Skeletal muscle satellite cell (primary cell): ENCODE results near the gene TMEM98.
"Not testable (repeated sequence)": the region's sequence is repeated elsewhere in the genome, so short reads cannot be mapped to it uniquely, and the experiment has no call there.

ENCODE experiments used
- H3K27me3 ChIP-seq: 2 replicates; pipeline ENCODE4 v1.7.0; 2013; ENCODE audit warnings: low read length; ENCODE audit not compliant: control insufficient read depth, insufficient read depth
- H3K36me3 ChIP-seq: 2 replicates; pipeline ENCODE4 v1.7.0; 2013; ENCODE audit warnings: mild to moderate bottlenecking, control low read depth, low read length; ENCODE audit not compliant: insufficient read depth
- H3K4me1 ChIP-seq: 2 replicates; pipeline ENCODE4 v1.7.0; 2013; ENCODE audit warnings: low read length; ENCODE audit not compliant: control insufficient read depth, insufficient read depth
- H3K4me2 ChIP-seq: 2 replicates; pipeline ENCODE4 v1.7.0; 2013; ENCODE audit warnings: mild to moderate bottlenecking, low read length
- H3K4me3 ChIP-seq: 2 replicates; pipeline ENCODE4 v1.7.0; 2013; ENCODE audit warnings: low read length
- H3K9ac ChIP-seq: 2 replicates; pipeline ENCODE4 v1.7.0; 2013; ENCODE audit warnings: mild to moderate bottlenecking, low read depth, low read length, moderate library complexity
- H3K9me3 ChIP-seq: replicated peaks from 2 replicates; pipeline ENCODE4 v1.7.0; 2013; ENCODE audit warnings: mild to moderate bottlenecking, control low read depth, low read length

The TMEM98 gene

DNA sequence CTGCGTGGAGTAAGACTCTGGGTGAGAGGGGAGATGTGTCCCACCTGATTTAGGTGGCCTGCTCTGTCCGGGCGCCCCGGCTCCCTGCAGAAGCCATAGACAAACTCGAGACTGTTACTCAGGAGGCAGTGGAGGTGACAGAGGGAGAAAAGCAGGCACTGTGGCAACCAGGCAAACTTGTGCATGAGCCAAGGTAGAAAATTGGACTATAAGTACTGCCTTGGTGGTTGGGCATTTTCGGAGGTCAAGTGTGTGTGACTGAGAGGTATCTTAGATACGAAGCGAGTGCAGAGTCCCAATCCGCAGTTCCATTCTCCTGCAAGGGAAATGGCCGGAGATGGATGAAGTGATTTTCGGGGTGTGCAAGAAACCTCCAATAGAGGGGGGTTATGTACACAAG, 36.6 kb downstream of the TMEM98 start:
- H3K4me3 ChIP-seq, result no peak overlapping the region

DNA sequence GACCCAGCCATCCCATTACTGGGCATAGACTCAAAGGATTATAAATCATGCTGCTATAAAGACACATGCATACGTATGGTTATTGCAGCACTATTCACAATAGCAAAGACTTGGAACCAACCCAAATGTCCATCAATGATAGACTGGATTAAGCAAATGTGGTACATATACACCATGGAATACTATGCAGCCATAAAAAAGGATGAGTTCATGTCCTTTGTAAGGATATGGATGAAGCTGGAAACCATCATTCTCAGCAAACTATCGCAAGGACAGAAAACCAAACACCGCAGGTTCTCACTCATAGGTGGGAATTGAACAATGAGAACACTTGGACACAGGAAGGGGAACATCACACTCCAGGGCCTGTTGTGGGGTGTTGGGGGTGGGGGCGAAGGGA, 41.3 kb downstream of the TMEM98 start:
- H3K36me3 ChIP-seq, H3K4me3 ChIP-seq: not testable (repeated sequence)

More for the DNA sequence above, 36.6 kb downstream of the TMEM98 start:
- H3K9ac ChIP-seq, result no peak overlapping the region
- no peaks in the 10 kb centered on the region for H3K27me3 ChIP-seq
- peaks cover 1% of the 10 kb centered on the region for H3K4me1 ChIP-seq
- H3K36me3 ChIP-seq, result no peaks in the 10 kb centered on the region
- H3K4me2 ChIP-seq, result no peak overlapping the region
- no peaks in the 10 kb centered on the region for H3K9me3 ChIP-seq

GRCh38 chr17:32970281-32970680, 42.3 kb downstream of the TMEM98 start:
- peaks cover 14% of the 10 kb centered on the region for H3K4me1 ChIP-seq
- no peak overlapping the region for H3K4me2 ChIP-seq
- no peaks in the 10 kb centered on the region for H3K36me3 ChIP-seq
- no peaks in the 10 kb centered on the region for H3K9me3 ChIP-seq
- H3K27me3 ChIP-seq, result no peaks in the 10 kb centered on the region
- H3K9ac ChIP-seq, result no peak overlapping the region
- no peak overlapping the region for H3K4me3 ChIP-seq

More for the DNA sequence above, 41.3 kb downstream of the TMEM98 start:
- H3K9me3 ChIP-seq, H3K9ac ChIP-seq, H3K4me2 ChIP-seq, H3K27me3 ChIP-seq: not testable (repeated sequence)
- peaks cover 14% of the 10 kb centered on the region for H3K4me1 ChIP-seq

- Histone ChIP-seq H3K4me2 (no peak overlapping the region), H3K36me3 (no peaks in the 10 kb centered on the region), H3K9me3 (no peaks in the 10 kb centered on the region), H3K4me3 (no peak overlapping the region), H3K27me3 (no peaks in the 10 kb centered on the region), H3K9ac (peak overlapping the region; percentile 10), H3K4me1 (peaks cover 14% of the 10 kb centered on the region)
Measured at GRCh38 chr17:32971171-32971570, 43.2 kb downstream of the TMEM98 start.

DNA sequence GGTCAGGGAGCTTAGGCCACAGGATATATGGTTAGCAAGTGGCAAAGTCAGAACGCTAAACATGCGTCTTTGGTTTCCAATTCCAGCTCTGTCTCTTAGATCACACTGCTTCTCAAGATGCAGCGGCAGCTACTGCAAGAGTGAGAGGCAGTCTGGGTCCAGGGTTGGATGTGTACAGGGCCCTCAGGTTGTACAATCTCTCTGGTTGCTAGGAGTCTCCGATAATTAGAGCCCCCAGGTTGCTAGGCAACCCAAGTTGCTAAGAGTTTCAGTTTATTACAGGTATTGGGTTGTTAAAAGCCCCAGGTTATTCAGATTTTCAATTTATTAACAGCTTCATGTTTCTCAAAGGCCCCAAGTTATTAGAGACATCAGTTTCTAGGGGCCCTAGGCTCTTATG, 48.2 kb downstream of the TMEM98 start:
- Histone ChIP-seq H3K4me1 (peaks cover 7% of the 10 kb centered on the region), H3K9me3 (no peaks in the 10 kb centered on the region), H3K36me3 (no peaks in the 10 kb centered on the region), H3K27me3 (no peaks in the 10 kb centered on the region), H3K4me2 (no peak overlapping the region), H3K9ac (no peak overlapping the region), H3K4me3 (no peak overlapping the region)

GRCh38 chr17:32976605-32977004, 48.7 kb downstream of the TMEM98 start:
- H3K27me3 ChIP-seq, result no peaks in the 10 kb centered on the region
- H3K4me3 ChIP-seq, result no peak overlapping the region
- H3K9ac ChIP-seq, result no peak overlapping the region
- no peaks in the 10 kb centered on the region for H3K9me3 ChIP-seq
- H3K36me3 ChIP-seq, result no peaks in the 10 kb centered on the region
- H3K4me2 ChIP-seq, result no peak overlapping the region
- H3K4me1 ChIP-seq, result peaks cover 2% of the 10 kb centered on the region

GRCh38 chr17:32980230-32980629, 52.3 kb downstream of the TMEM98 start:
- no peak overlapping the region for H3K9ac ChIP-seq
- no peak overlapping the region for H3K4me2 ChIP-seq
- H3K9me3 ChIP-seq, result no peaks in the 10 kb centered on the region
- H3K4me1 ChIP-seq, result no peaks in the 10 kb centered on the region
- H3K36me3 ChIP-seq, result no peaks in the 10 kb centered on the region
- no peak overlapping the region for H3K4me3 ChIP-seq
- no peaks in the 10 kb centered on the region for H3K27me3 ChIP-seq

- H3K9ac ChIP-seq, H3K4me1 ChIP-seq, H3K4me3 ChIP-seq, H3K27me3 ChIP-seq, H3K9me3 ChIP-seq, H3K4me2 ChIP-seq, H3K36me3 ChIP-seq: not testable (repeated sequence)
Measured at GRCh38 chr17:32981611-32982010, 53.7 kb downstream of the TMEM98 start.

GRCh38 chr17:32985050-32985756, 57.2 kb downstream of the TMEM98 start:
- H3K9me3 ChIP-seq, result no peaks in the 10 kb centered on the region
- H3K4me1 ChIP-seq, result no peaks in the 10 kb centered on the region
- H3K4me2 ChIP-seq, result no peak overlapping the region
- no peak overlapping the region for H3K9ac ChIP-seq
- no peaks in the 10 kb centered on the region for H3K36me3 ChIP-seq
- H3K4me3 ChIP-seq, result no peak overlapping the region
- no peaks in the 10 kb centered on the region for H3K27me3 ChIP-seq

DNA sequence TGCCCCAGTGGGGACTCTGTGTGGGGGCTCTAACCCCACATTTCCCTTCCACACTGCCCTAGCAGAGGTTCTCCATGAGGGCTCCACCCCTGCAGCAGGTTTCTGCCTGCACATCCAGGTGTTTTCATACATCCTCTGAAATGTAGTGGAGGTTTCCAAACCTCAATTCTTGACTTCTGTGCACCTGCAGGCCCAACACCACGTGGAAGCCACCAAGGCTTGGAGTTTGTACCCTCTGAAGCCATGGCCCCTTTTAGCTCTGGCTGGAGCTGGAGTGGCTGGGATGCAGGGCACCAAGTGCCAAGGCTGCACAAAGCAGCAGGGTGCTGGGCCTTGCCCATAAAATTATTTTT, 59.5 kb downstream of the TMEM98 start:
- not testable (repeated sequence) for H3K9ac ChIP-seq, H3K4me1 ChIP-seq, H3K9me3 ChIP-seq, H3K4me2 ChIP-seq, H3K27me3 ChIP-seq, H3K36me3 ChIP-seq, H3K4me3 ChIP-seq

DNA sequence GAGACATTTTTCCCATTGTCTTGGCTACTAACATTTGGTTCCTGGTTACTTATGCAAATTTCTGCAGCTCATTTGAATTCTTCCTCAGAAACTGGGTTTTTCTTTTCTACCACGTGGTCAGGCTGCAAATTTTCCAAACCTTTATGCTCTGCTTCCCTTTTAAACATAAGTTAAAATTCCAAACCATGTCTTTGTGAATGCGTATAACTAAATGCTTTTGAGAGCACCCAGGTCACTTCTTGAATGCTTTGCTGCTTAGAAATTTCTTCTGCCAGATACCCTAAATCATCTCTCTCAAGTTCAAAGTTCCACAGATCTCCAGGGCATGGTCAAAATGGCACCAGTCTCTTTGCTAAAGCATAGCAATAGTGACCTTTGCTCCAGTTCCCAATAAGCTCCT, 59.9 kb downstream of the TMEM98 start:
- H3K9ac ChIP-seq, H3K27me3 ChIP-seq, H3K4me3 ChIP-seq, H3K36me3 ChIP-seq, H3K4me1 ChIP-seq, H3K4me2 ChIP-seq, H3K9me3 ChIP-seq: not testable (repeated sequence)

- Histone ChIP-seq H3K9ac (no peak overlapping the region), H3K9me3 (no peaks in the 10 kb centered on the region), H3K4me1 (no peaks in the 10 kb centered on the region), H3K36me3 (no peaks in the 10 kb centered on the region), H3K27me3 (peaks cover 10% of the 10 kb centered on the region), H3K4me3 (no peak overlapping the region), H3K4me2 (no peak overlapping the region)
Measured at GRCh38 chr17:32988481-32989101, 60.6 kb downstream of the TMEM98 start.
